B cell (primary cell): ENCODE results near the gene DDX60. TPM values are rescaled to one million over a fixed set of nuclear protein-coding genes. Genes with fewer than 3 reads are reported as not detected.

Source experiments
- ATAC-seq: fragments of 200-7000 bp; cut with Tn5 transposase; one replicate; pipeline ENCODE4 v1.10.0; 2021; ENCODE audit warnings: low read depth, mild to moderate bottlenecking, moderate number of reproducible peaks, moderate library complexity
- CTCF ChIA-PET: fragments of 350-600 bp; sonication (Branson Sonifier 250); formaldehyde crosslinking; loops from one replicate; lab custom pipeline; 2021; ENCODE audit warnings: antibody characterized with exemption, inconsistent platforms; lab: Charles Lee
- POLR2A ChIA-PET: fragments of 350-600 bp; sonication (Branson Sonifier 250); formaldehyde crosslinking; loops from one replicate; lab custom pipeline; 2021; ENCODE audit warnings: antibody characterized with exemption; lab: Charles Lee
- DNase-seq: peaks from one replicate; pipeline ENCODE4 v3.0.0; 2013
- H2AFZ ChIP-seq: 2 replicates; pipeline ENCODE4 v1.6.1; 2012; ENCODE audit warnings: mild to moderate bottlenecking, low read depth, low read length; ENCODE audit not compliant: insufficient read depth, poor library complexity, severe bottlenecking
- H3K27ac ChIP-seq, 2 donors: 1 replicate in 1 of 2; 2 replicates in 1 of 2; pipeline ENCODE4 v1.5.1; 2012 to 2013; ENCODE audit warnings: low read length in 2 of 2, mild to moderate bottlenecking in 2 of 2, moderate library complexity in 1 of 2
- H3K27me3 ChIP-seq, 4 experiments: fragments of 200-600 bp in 1 of 4; sonication (generic) in 1 of 4; replicated peaks in 1 of 4; 1 replicate in 2 of 4; 2 replicates in 2 of 4; pipeline versions ENCODE4 v1.6.1 to v1.7.0; 2013 to 2016; ENCODE audit warnings: low read length in 3 of 4, mild to moderate bottlenecking in 2 of 4, mixed read lengths in 1 of 4, moderate library complexity in 1 of 4; ENCODE audit not compliant: insufficient read depth in 4 of 4, control insufficient read depth in 3 of 4; ENCODE audit errors: control extremely low read depth in 1 of 4
- H3K36me3 ChIP-seq, 2 experiments: replicated peaks in 1 of 2; 1 replicate in 1 of 2; 2 replicates in 1 of 2; pipeline versions ENCODE4 v1.6.1 to v1.7.1; 2013; ENCODE audit warnings: low read length in 1 of 2; ENCODE audit not compliant: insufficient read depth in 2 of 2, control insufficient read depth in 1 of 2; ENCODE audit errors: control extremely low read depth in 1 of 2, extremely low read depth in 1 of 2
- H3K4me1 ChIP-seq, 2 donors: fragments of 200-600 bp in 1 of 2; sonication (generic) in 1 of 2; 1 replicate in 1 of 2; 2 replicates in 1 of 2; pipeline versions ENCODE4 v1.5.1 to v1.6.1; 2013 to 2017; ENCODE audit warnings: low read length in 2 of 2; ENCODE audit not compliant: control insufficient read depth in 2 of 2, insufficient read depth in 2 of 2
- H3K4me2 ChIP-seq: replicated peaks from 2 replicates; pipeline ENCODE3; 2012; ENCODE audit warnings: mild to moderate bottlenecking, low read depth, low read length; ENCODE audit not compliant: poor library complexity, severe bottlenecking
- H3K4me3 ChIP-seq, 5 experiments: fragments of 200-600 bp in 1 of 5; sonication (generic) in 1 of 5; 1 replicate in 3 of 5; 2 replicates in 2 of 5; pipeline versions ENCODE4 v1.5.1 to v1.7.0; 2011 to 2016; ENCODE audit warnings: low read length in 4 of 5, mild to moderate bottlenecking in 4 of 5, low read depth in 2 of 5, control low read depth in 1 of 5, moderate library complexity in 1 of 5; ENCODE audit not compliant: insufficient read depth in 1 of 5; ENCODE audit errors: control extremely low read depth in 1 of 5, extremely low read depth in 1 of 5
- H3K79me2 ChIP-seq: fragments of 200-600 bp; sonication (generic); one replicate; pipeline ENCODE4 v1.6.0; 2016; ENCODE audit warnings: low read length; ENCODE audit not compliant: control insufficient read depth, insufficient read depth
- H3K9ac ChIP-seq: fragments of 200-600 bp; sonication (generic); 2 replicates; pipeline ENCODE4 v1.6.1; 2017; ENCODE audit warnings: mild to moderate bottlenecking, low read length, moderate library complexity
- H3K9me3 ChIP-seq, 3 donors: one replicate each; pipeline versions ENCODE4 v1.6.1 to v1.7.1; 2013; ENCODE audit warnings: low read length in 2 of 3; ENCODE audit not compliant: control insufficient read depth in 2 of 3, insufficient read depth in 1 of 3; ENCODE audit errors: control extremely low read depth in 1 of 3
- H4K20me1 ChIP-seq: 2 replicates; pipeline ENCODE4 v1.6.0; 2012; ENCODE audit warnings: mild to moderate bottlenecking, low read length; ENCODE audit not compliant: insufficient read depth, control insufficient read depth, poor library complexity, severe bottlenecking
- H3K27ac Mint-ChIP-seq: one replicate; pipeline ENCODE4 v1.8.0; 2021; ENCODE audit warnings: mixed read lengths
- H3K27me3 Mint-ChIP-seq: one replicate; pipeline ENCODE4 v1.8.0; 2021; ENCODE audit warnings: mixed read lengths
- H3K4me1 Mint-ChIP-seq: one replicate; pipeline ENCODE4 v1.8.0; 2021; ENCODE audit warnings: mixed read lengths
- H3K4me3 Mint-ChIP-seq: one replicate; pipeline ENCODE4 v1.8.0; 2021; ENCODE audit warnings: mixed read lengths
- H3K9me3 Mint-ChIP-seq: one replicate; pipeline ENCODE4 v1.8.0; 2022; ENCODE audit warnings: mixed read lengths; ENCODE audit not compliant: insufficient read depth
- EZH2 ChIP-seq: IDR thresholded peaks from 2 replicates; pipeline ENCODE4 v1.6.1; 2012; ENCODE audit warnings: borderline replicate concordance, low read depth, mild to moderate bottlenecking, moderate library complexity, low read length; ENCODE audit not compliant: insufficient read depth, poor library complexity, severe bottlenecking
- WGBS: methylation state at CpG from one replicate; pipeline ENCODE4 v1.1.5; 2013; ENCODE audit warnings: missing lambda C conversion rate; ENCODE audit not compliant: insufficient coverage; 5-methylcytosine and 5-hydroxymethylcytosine counted together
- intact Hi-C: fragments of 100-400 bp; cut with micrococcal nuclease; formaldehyde crosslinking; loops from one replicate; pipeline ENCODE4 v1.10.0; 2022
- polyA minus RNA-seq: library from RNA; depleted of rRNA, polyadenylated mRNA; stranded (reverse); fragments of >200 nt; gene quantifications from 2 replicates; pipeline ENCODE4 v1.2.3, GENCODE V29; 2012
- polyA plus RNA-seq: library from polyadenylated mRNA; depleted of rRNA; stranded (reverse); fragments of >200 nt; gene quantifications from 2 replicates; pipeline ENCODE4 v1.2.3, GENCODE V29; 2012
- total RNA-seq, 2 donors: library from RNA; stranded (reverse); fragments of 120-200 nt in 1 of 2; gene quantifications; 1 replicate in 1 of 2; 2 replicates in 1 of 2; pipeline versions ENCODE4 v1.2.3 to v1.2.4, GENCODE V29; 2013 to 2022
- TF ChIP-seq, protein P1 (sequence below): fragments of 200-600 bp; IDR thresholded peaks from one replicate; pipeline ENCODE4 v1.8.0; 2022; ENCODE audit warnings: antibody characterized with exemption, mild to moderate bottlenecking

DDX60 gene
- total RNA-seq (20.2 and 21.3 TPM in 2 replicates), polyA plus RNA-seq (7.0 and 8.1 TPM in 2 replicates), polyA minus RNA-seq (8.1 and 9.6 TPM in 2 replicates)
- total RNA-seq (2013), result 41.4 TPM

DNA sequence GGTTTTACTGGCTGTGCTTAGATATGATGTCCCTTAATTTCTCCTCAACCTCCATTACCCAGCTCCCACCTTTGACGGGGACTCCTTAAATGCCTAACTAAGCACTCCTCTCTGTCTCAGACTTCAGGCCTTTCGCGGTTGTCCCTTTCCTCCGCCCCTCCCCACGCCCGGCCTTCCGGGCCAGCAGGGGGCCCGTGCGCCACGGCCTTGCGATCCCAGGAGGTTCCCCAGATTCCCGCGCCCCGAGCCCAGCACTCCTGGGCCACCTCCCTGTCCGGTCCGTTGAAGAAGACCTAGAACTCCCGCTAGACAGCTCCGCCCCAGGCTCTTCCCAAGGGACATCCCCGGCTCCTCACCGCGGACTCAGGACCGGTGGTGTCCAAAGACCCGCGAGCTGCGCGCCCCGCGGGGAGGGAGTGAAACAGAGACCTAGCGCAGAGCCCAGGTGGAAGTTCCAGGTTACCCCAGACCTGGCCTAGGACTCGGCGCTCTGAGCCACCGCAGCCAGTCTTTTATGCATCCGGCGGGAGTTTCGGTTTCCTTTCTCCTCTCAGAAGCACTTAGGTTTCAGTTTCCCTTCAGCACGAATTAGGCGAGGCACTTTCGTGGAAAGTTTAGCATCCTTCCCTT, at the start of gene DDX60:
TSS of gene DDX60 (minus strand) at position 487 of the 630 bp plus-strand sequence. CDS start 7,493 bp downstream, outside the sequence.
- peaks cover 25% of the 10 kb centered on the region for H3K79me2 ChIP-seq
- Mint-ChIP-seq H3K4me3 (peak within 1 kb of the TSS; percentile 98), H3K27me3 (no peaks in the 10 kb centered on the region), H3K4me1 (peaks cover 28% of the 10 kb centered on the region), H3K9me3 (no peaks in the 10 kb centered on the region), H3K27ac (peak within 1 kb of the TSS; percentile 98)
- H2AFZ ChIP-seq, result peak within 1 kb of the TSS; percentile 91
- H3K4me3 ChIP-seq, result peak within 1 kb of the TSS; percentile 64 to 90 (median 83)
- DNase-seq (peak; percentile 91), ATAC-seq (peak; percentile 94)
- H3K9me3 ChIP-seq, result no peaks in the 10 kb centered on the region
- POLR2A ChIA-PET, result interaction anchor here (2.6 kb wide), 1 partner anchor 161 kb away, joined by 8 read pairs; the partner anchor contains the start of gene DDX60L
- H3K36me3 ChIP-seq, result no peaks in the 10 kb centered on the region
- no peaks in the 10 kb centered on the region for H4K20me1 ChIP-seq
- TF ChIP-seq EZH2, result no peak
- TF ChIP-seq, protein P1, sequence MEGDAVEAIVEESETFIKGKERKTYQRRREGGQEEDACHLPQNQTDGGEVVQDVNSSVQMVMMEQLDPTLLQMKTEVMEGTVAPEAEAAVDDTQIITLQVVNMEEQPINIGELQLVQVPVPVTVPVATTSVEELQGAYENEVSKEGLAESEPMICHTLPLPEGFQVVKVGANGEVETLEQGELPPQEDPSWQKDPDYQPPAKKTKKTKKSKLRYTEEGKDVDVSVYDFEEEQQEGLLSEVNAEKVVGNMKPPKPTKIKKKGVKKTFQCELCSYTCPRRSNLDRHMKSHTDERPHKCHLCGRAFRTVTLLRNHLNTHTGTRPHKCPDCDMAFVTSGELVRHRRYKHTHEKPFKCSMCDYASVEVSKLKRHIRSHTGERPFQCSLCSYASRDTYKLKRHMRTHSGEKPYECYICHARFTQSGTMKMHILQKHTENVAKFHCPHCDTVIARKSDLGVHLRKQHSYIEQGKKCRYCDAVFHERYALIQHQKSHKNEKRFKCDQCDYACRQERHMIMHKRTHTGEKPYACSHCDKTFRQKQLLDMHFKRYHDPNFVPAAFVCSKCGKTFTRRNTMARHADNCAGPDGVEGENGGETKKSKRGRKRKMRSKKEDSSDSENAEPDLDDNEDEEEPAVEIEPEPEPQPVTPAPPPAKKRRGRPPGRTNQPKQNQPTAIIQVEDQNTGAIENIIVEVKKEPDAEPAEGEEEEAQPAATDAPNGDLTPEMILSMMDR, result peak; percentile 30
- H3K4me2 ChIP-seq, result peak within 1 kb of the TSS; percentile 73
- H3K4me1 ChIP-seq, result peaks cover 11 to 12% of the 10 kb centered on the region in 2 donors
- H3K9ac ChIP-seq, result peak within 1 kb of the TSS; percentile 94
- peak within 1 kb of the TSS; percentile 80 to 95 for H3K27ac ChIP-seq
- intact Hi-C loops, result loop anchor here (1.0 to 10.0 kb wide), 2 partner anchors 162 to 1296 kb away; partner anchors contain the start of genes DDX60L and NEK1
- CTCF ChIA-PET, result interaction anchor here (1.3 to 1.4 kb wide), 2 partner anchors 14 to 161 kb away, joined by 3 to 4 read pairs; partner anchors contain the start of gene DDX60L
- no peaks in the 10 kb centered on the region for H3K27me3 ChIP-seq
- under 1% methylated on average over 35 of the region's 38 CpGs for WGBS

- no peak overlapping the region for H3K4me2 ChIP-seq
- Mint-ChIP-seq H3K27ac (no peak overlapping the region), H3K4me3 (no peak overlapping the region), H3K9me3 (no peaks in the 10 kb centered on the region), H3K4me1 (no peaks in the 10 kb centered on the region), H3K27me3 (no peaks in the 10 kb centered on the region)
- no peak for ATAC-seq
- TF ChIP-seq, protein P1, result no peak
- no peak for TF ChIP-seq EZH2
- intact Hi-C loops, result no loop called here
- DNase-seq, result no peak
- POLR2A ChIA-PET, result no interaction called here
- CTCF ChIA-PET, result no interaction called here
- H3K4me3 ChIP-seq, result no peak overlapping the region
- H3K36me3 ChIP-seq, result peaks cover 3 to 19% of the 10 kb centered on the region in 2 experiments
- no peaks in the 10 kb centered on the region for H3K27me3 ChIP-seq
- H4K20me1 ChIP-seq, result no peaks in the 10 kb centered on the region
- H3K9me3 ChIP-seq, result no peaks in the 10 kb centered on the region
- H3K9ac ChIP-seq, result no peak overlapping the region
- H3K27ac ChIP-seq, result no peak overlapping the region
- no peak overlapping the region for H2AFZ ChIP-seq
- no peaks in the 10 kb centered on the region for H3K79me2 ChIP-seq
- no CpG with 5 or more reads among the region's 3 CpGs for WGBS
- no peaks in the 10 kb centered on the region for H3K4me1 ChIP-seq
These were observed 48.5 kb upstream of the DDX60 start for GRCh38 chr4:168367065-168367464.
